Airway epithelial cell (primary cell): ENCODE results near the gene HDAC2. TPM values are rescaled to one million over a fixed set of nuclear protein-coding genes. Genes with fewer than 3 reads are reported as not detected.

Source experiments
- total RNA-seq: library from RNA; depleted of rRNA; stranded (reverse); fragments of >200 nt; gene quantifications from 2 replicates; pipeline ENCODE4 v1.2.3, GENCODE V29; 2015

HDAC2 gene
- total RNA-seq: 58.6 and 80.4 TPM in 2 replicates

GRCh38 chr6:113970805-113971676 is at the start of gene HDAC2:
Gene HDAC2, minus strand, starts transcription at chr6:113971148. Its CDS starts 240 bp downstream, at chr6:113970908.

Other genes with a start within 250 kb of the HDAC2 start
- gene MARCKS, start 113.8 kb downstream of the HDAC2 start, total RNA-seq: 66.0 and 76.7 TPM in 2 replicates